Coronary artery (tissue), 2 donors: Measurements from ENCODE around the gene FOXP1.

Source experiments
- DNase-seq: peaks from one replicate; pipeline ENCODE4 v3.0.0-alpha.2; 2017; ENCODE audit warnings: low spot score
- H3K27ac ChIP-seq, 2 donors: fragments of 200-600 bp; sonication (generic); one replicate each; pipeline ENCODE4 v1.5.1; 2016 to 2019
- H3K4me3 ChIP-seq: fragments of 200-600 bp; sonication (generic); 2 replicates; pipeline ENCODE4 v1.5.1; 2016; ENCODE audit warnings: mild to moderate bottlenecking, moderate library complexity
- TF ChIP-seq, protein P1 (sequence below): fragments of 200-600 bp; sonication (generic); IDR thresholded peaks from one replicate; pipeline ENCODE4 v1.5.1; 2019; ENCODE audit warnings: antibody characterized with exemption

Gene FOXP1

DNA sequence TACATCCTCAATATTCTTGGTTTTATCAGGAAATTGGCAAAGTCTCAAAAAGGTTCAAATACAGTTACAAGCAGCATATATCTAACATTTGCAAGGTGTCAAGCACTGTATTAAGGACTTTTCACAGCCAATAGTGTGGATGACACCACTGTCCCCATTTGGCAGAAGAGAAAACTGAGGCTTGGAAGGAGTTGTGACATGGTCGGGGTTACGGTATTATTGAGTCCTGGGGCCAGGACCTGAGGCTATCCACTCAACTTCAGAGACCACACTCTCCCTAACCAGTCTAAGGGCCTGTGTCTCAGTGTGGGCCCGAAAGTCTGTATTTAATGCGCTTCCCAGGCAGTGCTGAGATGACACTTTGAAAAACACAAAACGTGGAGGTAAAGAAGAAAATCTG is 99.1 kb downstream of the FOXP1 start:
- Histone ChIP-seq H3K27ac (no peak overlapping the region), H3K4me3 (no peak overlapping the region)
- no peak for DNase-seq
- TF ChIP-seq, protein P1, sequence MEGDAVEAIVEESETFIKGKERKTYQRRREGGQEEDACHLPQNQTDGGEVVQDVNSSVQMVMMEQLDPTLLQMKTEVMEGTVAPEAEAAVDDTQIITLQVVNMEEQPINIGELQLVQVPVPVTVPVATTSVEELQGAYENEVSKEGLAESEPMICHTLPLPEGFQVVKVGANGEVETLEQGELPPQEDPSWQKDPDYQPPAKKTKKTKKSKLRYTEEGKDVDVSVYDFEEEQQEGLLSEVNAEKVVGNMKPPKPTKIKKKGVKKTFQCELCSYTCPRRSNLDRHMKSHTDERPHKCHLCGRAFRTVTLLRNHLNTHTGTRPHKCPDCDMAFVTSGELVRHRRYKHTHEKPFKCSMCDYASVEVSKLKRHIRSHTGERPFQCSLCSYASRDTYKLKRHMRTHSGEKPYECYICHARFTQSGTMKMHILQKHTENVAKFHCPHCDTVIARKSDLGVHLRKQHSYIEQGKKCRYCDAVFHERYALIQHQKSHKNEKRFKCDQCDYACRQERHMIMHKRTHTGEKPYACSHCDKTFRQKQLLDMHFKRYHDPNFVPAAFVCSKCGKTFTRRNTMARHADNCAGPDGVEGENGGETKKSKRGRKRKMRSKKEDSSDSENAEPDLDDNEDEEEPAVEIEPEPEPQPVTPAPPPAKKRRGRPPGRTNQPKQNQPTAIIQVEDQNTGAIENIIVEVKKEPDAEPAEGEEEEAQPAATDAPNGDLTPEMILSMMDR: no peak

GRCh38 chr3:71484047-71484446 is 99.5 kb downstream of the FOXP1 start:
- Histone ChIP-seq H3K27ac (no peak overlapping the region), H3K4me3 (no peak overlapping the region)
- TF ChIP-seq, protein P1: no peak
- no peak for DNase-seq

DNA sequence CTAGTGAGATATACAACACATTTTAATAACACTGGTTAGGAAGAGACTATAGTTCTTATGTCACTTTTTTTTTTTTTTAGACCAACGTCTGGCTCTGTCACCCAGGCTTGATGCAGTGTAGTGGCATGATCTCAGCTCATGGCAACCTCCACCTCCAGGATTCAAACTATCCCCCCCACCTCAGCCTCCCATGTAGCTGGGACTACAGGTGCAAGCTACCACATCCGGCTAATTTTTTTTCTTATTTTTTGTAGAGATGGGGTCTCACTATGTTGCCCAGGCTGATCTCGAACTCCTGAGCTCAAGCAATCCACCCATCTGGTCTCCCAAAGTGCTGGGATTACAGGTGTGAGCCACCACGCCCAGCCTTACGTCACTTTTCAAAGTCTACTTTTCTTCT is 100.8 kb downstream of the FOXP1 start:
- no peak for DNase-seq
- H3K27ac ChIP-seq: no peak overlapping the region
- TF ChIP-seq, protein P1: no peak
- H3K4me3 ChIP-seq: no peak overlapping the region

DNA sequence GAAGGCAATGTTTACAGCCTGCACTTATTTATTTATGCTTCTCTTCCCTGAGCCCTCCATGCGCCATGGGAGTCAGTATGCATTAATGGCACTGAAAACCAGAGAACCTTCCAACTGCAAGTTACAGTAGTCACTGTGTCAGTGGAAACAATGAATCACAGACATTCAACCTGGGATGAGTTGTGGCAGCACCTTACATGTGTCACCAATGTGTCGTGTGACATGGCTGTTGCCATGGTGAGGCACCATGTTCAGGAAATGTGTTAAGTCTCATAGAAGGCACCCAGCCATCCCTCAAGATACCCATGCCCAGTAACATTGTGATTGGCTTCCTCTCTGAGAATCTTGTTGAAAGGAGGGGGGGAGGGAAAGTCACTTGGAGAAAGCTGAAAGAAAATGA is 105.0 kb downstream of the FOXP1 start:
- DNase-seq: no peak
- Histone ChIP-seq H3K4me3 (no peak overlapping the region), H3K27ac (no peak overlapping the region)
- TF ChIP-seq, protein P1: no peak

DNA sequence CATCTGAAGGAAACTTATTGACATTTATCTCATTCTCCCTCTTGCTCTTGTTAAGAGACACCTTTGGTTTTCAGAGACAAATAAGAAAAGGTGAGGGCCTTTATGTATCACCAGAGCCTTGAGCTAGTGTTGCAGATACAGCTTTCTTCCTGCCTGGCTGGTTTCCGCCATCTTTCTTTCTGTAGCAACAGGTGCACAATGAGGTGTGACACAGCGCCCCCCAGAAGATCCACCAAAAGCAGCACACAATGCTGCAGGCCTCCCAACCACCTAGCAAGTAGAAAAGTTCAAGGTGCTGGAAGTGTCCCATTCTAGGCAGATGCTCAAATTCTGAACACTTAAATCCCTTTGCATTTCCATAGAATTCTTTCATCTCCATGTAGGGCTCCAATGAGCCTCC is 106.6 kb downstream of the FOXP1 start:
- Histone ChIP-seq H3K27ac (no peak overlapping the region), H3K4me3 (no peak overlapping the region)
- TF ChIP-seq, protein P1: no peak
- no peak for DNase-seq

- Histone ChIP-seq H3K4me3 (no peak overlapping the region), H3K27ac (peak overlapping the region in 1 of 2 donors; percentile 4)
- TF ChIP-seq, protein P1: no peak
- DNase-seq: no peak
Measured at GRCh38 chr3:71469138-71469435, 114.4 kb downstream of the FOXP1 start.

DNA sequence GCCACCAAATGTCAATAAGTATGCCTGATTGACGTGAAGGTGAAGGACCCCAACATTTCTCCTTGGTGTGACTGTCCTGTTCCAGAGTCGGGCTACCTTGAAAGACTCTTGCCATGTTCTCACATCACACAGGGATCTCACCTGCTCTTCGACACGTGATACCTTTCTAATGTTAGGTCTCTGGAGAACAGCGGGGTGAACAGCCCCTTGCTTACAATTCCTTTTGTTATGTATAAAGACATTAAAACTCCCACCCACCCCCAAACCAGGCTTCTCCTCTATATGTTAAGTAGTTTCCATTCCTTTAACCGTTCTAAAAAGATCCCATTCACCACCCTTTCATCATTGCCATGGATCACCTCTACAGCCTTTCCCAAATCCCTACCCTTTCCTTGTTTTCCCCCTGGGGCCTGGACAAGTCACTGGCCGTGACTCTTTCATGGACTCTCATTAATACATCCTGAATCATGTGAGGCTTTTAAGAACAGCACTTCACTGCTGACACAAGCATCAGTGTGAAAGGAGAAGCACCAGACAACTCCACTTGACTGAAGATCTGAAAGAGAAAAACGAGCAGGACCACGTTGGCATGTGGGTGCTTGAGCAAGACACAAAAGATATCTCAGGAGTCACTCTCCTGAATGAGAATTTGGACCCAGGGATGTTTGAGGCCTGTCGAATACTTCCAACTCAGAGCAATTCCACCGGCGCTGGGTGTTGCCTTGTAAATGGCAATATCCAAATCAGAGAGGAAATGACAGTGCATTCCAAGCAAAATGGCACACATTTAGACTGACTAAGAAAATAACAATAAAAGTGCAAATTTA is 115.0 kb downstream of the FOXP1 start:
- no peak overlapping the region for H3K4me3 ChIP-seq
- TF ChIP-seq, protein P1: no peak
- peak overlapping the region in 1 of 2 donors; percentile 4 for H3K27ac ChIP-seq
- DNase-seq: no peak
